SKM-1 treated with dmso at 0.1 percent for 144 hours (cell line): Measurements from ENCODE around the gene UBTF.
"Not testable (repeated sequence)": the region's sequence is repeated elsewhere in the genome, so short reads cannot be mapped to it uniquely, and the experiment has no call there.

ENCODE experiments used
- DNase-seq: peaks from one replicate; lab custom pipeline; 2025; ENCODE audit not compliant: unreplicated experiment; lab: John Stamatoyannopoulos, UW

Gene UBTF

GRCh38 chr17:44247876-44248736 is 28.6 kb upstream of the UBTF start:
- DNase-seq, result no peak

GRCh38 chr17:44247440-44247841 is 28.0 kb upstream of the UBTF start:
- no peak for DNase-seq

GRCh38 chr17:44241106-44241624 is 21.7 kb upstream of the UBTF start:
- DNase-seq, result no peak

GRCh38 chr17:44237886-44238285 is 18.4 kb upstream of the UBTF start:
- not testable (repeated sequence) for DNase-seq

- DNase-seq, result no peak
Observed at GRCh38 chr17:44236444-44236991, 17.0 kb upstream of the UBTF start.

GRCh38 chr17:44235583-44235936 is 16.1 kb upstream of the UBTF start:
- DNase-seq, result no peak

GRCh38 chr17:44233582-44233981 is 14.1 kb upstream of the UBTF start:
- no peak for DNase-seq

GRCh38 chr17:44232061-44232460 is 12.6 kb upstream of the UBTF start:
- DNase-seq, result no peak

- no peak for DNase-seq
Observed at GRCh38 chr17:44230140-44230539, 10.7 kb upstream of the UBTF start.

GRCh38 chr17:44229090-44229489 is 9.6 kb upstream of the UBTF start:
- DNase-seq, result no peak

- DNase-seq, result no peak
Observed at GRCh38 chr17:44223541-44224071, 4.1 kb upstream of the UBTF start.

GRCh38 chr17:44222112-44222869 is 2.8 kb upstream of the UBTF start:
- no peak for DNase-seq

- no peak for DNase-seq
Observed at GRCh38 chr17:44221862-44222111, 2.3 kb upstream of the UBTF start.

GRCh38 chr17:44221084-44221861 is 1.8 kb upstream of the UBTF start:
- peak; percentile 53 for DNase-seq

GRCh38 chr17:44220213-44221083 is 973 bp upstream of the UBTF start:
- DNase-seq, result no peak

GRCh38 chr17:44219108-44219615 is 313 bp downstream of the UBTF start:
- peak; percentile 51 for DNase-seq

- peak; percentile 93 for DNase-seq
Observed at GRCh38 chr17:44218344-44219107, 949 bp downstream of the UBTF start.

GRCh38 chr17:44217738-44218343 is 1.6 kb downstream of the UBTF start:
- no peak for DNase-seq

GRCh38 chr17:44216694-44217093 is 2.8 kb downstream of the UBTF start:
- no peak for DNase-seq
